IPS-20b (cell line): ENCODE data around the gene GK.
"Not testable (repeated sequence)": the region's sequence is repeated elsewhere in the genome, so short reads cannot be mapped to it uniquely, and the experiment has no call there.

Experiments
- H3K27ac ChIP-seq: one replicate; pipeline ENCODE4 v1.5.1; 2013; ENCODE audit warnings: low read length
- H3K27me3 ChIP-seq: 2 replicates; pipeline ENCODE4 v1.6.1; 2013; ENCODE audit warnings: mild to moderate bottlenecking, low read length, inconsistent platforms; ENCODE audit not compliant: insufficient read depth
- H3K36me3 ChIP-seq: 2 replicates; pipeline ENCODE4 v1.6.1; 2013; ENCODE audit warnings: low read depth, mild to moderate bottlenecking, inconsistent platforms, low read length, moderate library complexity; ENCODE audit not compliant: insufficient read depth
- H3K4me1 ChIP-seq: 2 replicates; pipeline ENCODE4 v1.6.1; 2013; ENCODE audit warnings: mild to moderate bottlenecking, control low read depth, inconsistent platforms, low read length, moderate library complexity; ENCODE audit not compliant: insufficient read depth
- H3K4me3 ChIP-seq: 2 replicates; pipeline ENCODE4 v1.5.1; 2013; ENCODE audit warnings: mild to moderate bottlenecking, low read length, inconsistent platforms
- H3K9ac ChIP-seq: 2 replicates; pipeline ENCODE4 v1.6.1; 2013; ENCODE audit warnings: low read depth, mild to moderate bottlenecking, inconsistent platforms, low read length, moderate library complexity
- H3K9me3 ChIP-seq: 2 replicates; pipeline ENCODE4 v1.6.1; 2013; ENCODE audit warnings: mild to moderate bottlenecking, low read depth, low read length, inconsistent platforms; ENCODE audit not compliant: insufficient read depth

Gene GK

DNA sequence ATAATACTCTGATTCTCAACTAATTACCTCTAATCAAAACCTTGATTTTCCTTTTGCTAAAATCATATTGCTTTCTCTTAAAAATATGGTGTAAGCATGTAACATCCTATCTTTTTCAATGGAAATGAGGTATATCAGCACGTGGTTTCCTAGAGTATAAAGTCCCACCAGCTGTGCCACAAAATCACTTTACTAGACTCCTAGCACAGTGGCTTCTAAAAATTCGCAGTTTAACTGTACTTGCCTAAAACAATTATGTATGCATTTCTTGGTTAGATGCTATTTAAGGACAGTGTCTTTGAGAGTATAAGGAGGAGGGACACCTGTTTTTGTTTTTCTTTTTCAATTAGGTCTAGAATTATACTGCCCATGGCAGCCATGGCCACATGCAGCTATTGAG is 62.8 kb downstream of the GK start:
- no peaks in the 10 kb centered on the region for H3K36me3 ChIP-seq
- no peak overlapping the region for H3K27ac ChIP-seq
- no peaks in the 10 kb centered on the region for H3K9me3 ChIP-seq
- H3K4me1 ChIP-seq: no peaks in the 10 kb centered on the region
- no peak overlapping the region for H3K4me3 ChIP-seq
- H3K9ac ChIP-seq: no peak overlapping the region
- H3K27me3 ChIP-seq: no peaks in the 10 kb centered on the region

GRCh38 chrX:30733852-30734660 is 80.8 kb downstream of the GK start:
- no peak overlapping the region for H3K27ac ChIP-seq
- no peak overlapping the region for H3K9ac ChIP-seq

GRCh38 chrX:30734782-30735181 is 81.6 kb downstream of the GK start:
- Histone ChIP-seq H3K4me3 (no peak overlapping the region), H3K4me1 (no peaks in the 10 kb centered on the region), H3K9ac (no peak overlapping the region), H3K36me3 (no peaks in the 10 kb centered on the region), H3K9me3 (no peaks in the 10 kb centered on the region), H3K27me3 (no peaks in the 10 kb centered on the region), H3K27ac (no peak overlapping the region)

More at GRCh38 chrX:30733852-30734660, 80.8 kb downstream of the GK start:
- H3K36me3 ChIP-seq: no peaks in the 10 kb centered on the region
- no peaks in the 10 kb centered on the region for H3K9me3 ChIP-seq
- H3K27me3 ChIP-seq: no peaks in the 10 kb centered on the region
- H3K4me1 ChIP-seq: no peaks in the 10 kb centered on the region
- H3K4me3 ChIP-seq: no peak overlapping the region

GRCh38 chrX:30735839-30736238 is 82.6 kb downstream of the GK start:
- Histone ChIP-seq H3K9ac (no peak overlapping the region), H3K4me3 (no peak overlapping the region), H3K36me3 (no peaks in the 10 kb centered on the region), H3K27ac (no peak overlapping the region), H3K4me1 (no peaks in the 10 kb centered on the region), H3K9me3 (no peaks in the 10 kb centered on the region), H3K27me3 (no peaks in the 10 kb centered on the region)

GRCh38 chrX:30741545-30741944 is 88.3 kb downstream of the GK start:
- no peak overlapping the region for H3K9ac ChIP-seq

DNA sequence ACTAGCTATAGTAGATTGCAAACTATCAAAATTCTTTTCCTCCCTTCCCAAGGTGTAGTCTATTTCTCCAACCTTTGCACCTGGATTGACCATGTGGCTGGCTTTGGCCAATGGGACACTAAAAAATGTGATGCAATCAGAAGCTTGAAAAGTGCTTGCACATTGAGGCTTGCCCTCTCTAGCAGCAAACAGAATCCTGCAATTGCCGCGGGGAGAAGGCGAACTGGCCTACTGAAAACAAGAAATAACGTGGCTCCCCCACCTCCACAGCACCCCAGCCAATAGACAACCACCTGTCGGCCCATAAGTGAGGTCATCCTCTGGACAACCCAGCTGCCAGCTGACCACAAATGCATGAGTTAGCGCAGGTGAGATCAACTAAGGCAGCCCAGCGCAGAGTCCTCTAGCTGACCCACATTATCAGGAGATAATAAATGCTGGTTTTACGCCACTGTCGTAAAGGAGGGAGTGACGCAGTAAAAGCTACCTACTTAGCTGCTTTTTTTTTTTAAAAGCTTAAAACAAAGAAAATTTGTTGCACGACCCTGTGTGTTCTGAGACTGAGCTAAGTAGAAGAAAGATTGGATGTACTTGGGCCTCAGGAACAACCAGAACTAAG is 95.2 kb downstream of the GK start:
- H3K27ac ChIP-seq: no peak overlapping the region
- H3K9me3 ChIP-seq: no peaks in the 10 kb centered on the region
- H3K27me3 ChIP-seq: no peaks in the 10 kb centered on the region
- no peaks in the 10 kb centered on the region for H3K4me1 ChIP-seq
- no peaks in the 10 kb centered on the region for H3K36me3 ChIP-seq
- H3K4me3 ChIP-seq: no peak overlapping the region
- no peak overlapping the region for H3K9ac ChIP-seq

More at GRCh38 chrX:30741545-30741944, 88.3 kb downstream of the GK start:
- H3K36me3 ChIP-seq: no peaks in the 10 kb centered on the region
- H3K27me3 ChIP-seq: no peaks in the 10 kb centered on the region
- no peak overlapping the region for H3K27ac ChIP-seq
- H3K9me3 ChIP-seq: no peaks in the 10 kb centered on the region
- no peaks in the 10 kb centered on the region for H3K4me1 ChIP-seq
- H3K4me3 ChIP-seq: no peak overlapping the region

DNA sequence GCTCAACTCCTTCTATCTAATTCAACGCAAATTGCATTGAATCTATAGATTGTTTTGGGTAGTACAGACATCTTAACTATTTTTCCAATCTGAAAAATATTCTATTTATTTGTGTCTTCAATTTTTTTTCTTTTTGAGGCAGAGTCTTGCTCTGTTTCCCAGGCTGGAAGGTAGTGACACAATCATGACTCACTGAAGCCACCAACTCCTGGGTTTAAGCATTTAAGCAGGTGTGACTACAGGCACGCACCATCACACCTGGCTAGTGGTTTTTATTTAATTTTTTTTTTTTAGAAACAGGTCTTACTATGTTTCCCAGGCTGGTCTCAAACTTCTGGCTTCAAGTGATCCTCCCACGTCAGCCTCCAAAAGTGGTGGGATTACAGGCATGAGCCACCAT is 98.3 kb downstream of the GK start:
- H3K9me3 ChIP-seq: no peaks in the 10 kb centered on the region
- no peaks in the 10 kb centered on the region for H3K36me3 ChIP-seq
- H3K27me3 ChIP-seq: no peaks in the 10 kb centered on the region
- no peak overlapping the region for H3K9ac ChIP-seq
- H3K27ac ChIP-seq: no peak overlapping the region
- no peak overlapping the region for H3K4me3 ChIP-seq
- H3K4me1 ChIP-seq: no peaks in the 10 kb centered on the region

DNA sequence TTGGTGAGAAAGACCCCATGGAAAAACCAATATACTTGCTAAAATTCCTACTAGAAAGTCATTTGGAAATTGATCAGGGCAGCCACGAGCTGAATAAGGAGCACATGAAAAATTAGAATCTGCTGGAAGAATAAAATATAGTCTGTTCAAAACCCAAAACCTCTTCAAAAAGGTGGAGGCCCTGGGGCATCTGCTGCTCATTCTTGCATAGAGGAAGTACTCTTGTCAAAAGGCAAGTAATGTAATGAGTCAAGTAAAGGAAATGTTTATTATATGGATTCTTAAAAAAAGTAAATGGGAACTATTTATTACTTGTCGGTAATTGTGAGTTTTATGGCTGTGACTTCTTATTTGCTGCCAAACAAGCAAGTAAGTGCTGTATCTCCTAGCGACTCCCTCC is 109.5 kb downstream of the GK start:
- no peak overlapping the region for H3K9ac ChIP-seq
- H3K9me3 ChIP-seq: no peaks in the 10 kb centered on the region
- H3K4me1 ChIP-seq: no peaks in the 10 kb centered on the region
- H3K27me3 ChIP-seq: no peaks in the 10 kb centered on the region
- H3K4me3 ChIP-seq: no peak overlapping the region
- H3K36me3 ChIP-seq: no peaks in the 10 kb centered on the region
- H3K27ac ChIP-seq: no peak overlapping the region

GRCh38 chrX:30773764-30774163 is 120.5 kb downstream of the GK start:
- not testable (repeated sequence) for H3K36me3 ChIP-seq, H3K4me3 ChIP-seq, H3K27me3 ChIP-seq, H3K27ac ChIP-seq, H3K9me3 ChIP-seq, H3K9ac ChIP-seq, H3K4me1 ChIP-seq

DNA sequence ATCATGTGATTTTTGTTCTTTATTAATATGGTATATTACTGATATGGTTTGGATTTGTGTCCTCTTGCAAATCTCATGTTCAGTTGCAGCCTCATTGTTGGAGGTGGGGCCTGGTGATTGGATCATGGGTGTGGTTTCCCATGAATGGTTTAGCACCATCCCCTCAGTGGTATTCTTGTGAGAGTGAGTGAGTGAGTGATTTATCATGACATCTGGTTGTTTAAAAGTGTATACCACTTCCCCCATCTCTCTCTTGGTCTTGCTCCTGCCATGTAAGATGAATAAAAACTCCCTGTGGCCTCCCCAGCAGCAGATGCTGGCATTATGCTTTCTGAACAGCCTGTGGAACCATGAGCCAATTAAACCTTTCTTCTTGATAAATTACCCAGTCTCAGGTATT is 124.4 kb downstream of the GK start:
- H3K36me3 ChIP-seq: no peaks in the 10 kb centered on the region
- no peak overlapping the region for H3K4me3 ChIP-seq
- no peaks in the 10 kb centered on the region for H3K27me3 ChIP-seq
- H3K27ac ChIP-seq: no peak overlapping the region
- no peak overlapping the region for H3K9ac ChIP-seq
- H3K9me3 ChIP-seq: no peaks in the 10 kb centered on the region
- H3K4me1 ChIP-seq: no peaks in the 10 kb centered on the region

DNA sequence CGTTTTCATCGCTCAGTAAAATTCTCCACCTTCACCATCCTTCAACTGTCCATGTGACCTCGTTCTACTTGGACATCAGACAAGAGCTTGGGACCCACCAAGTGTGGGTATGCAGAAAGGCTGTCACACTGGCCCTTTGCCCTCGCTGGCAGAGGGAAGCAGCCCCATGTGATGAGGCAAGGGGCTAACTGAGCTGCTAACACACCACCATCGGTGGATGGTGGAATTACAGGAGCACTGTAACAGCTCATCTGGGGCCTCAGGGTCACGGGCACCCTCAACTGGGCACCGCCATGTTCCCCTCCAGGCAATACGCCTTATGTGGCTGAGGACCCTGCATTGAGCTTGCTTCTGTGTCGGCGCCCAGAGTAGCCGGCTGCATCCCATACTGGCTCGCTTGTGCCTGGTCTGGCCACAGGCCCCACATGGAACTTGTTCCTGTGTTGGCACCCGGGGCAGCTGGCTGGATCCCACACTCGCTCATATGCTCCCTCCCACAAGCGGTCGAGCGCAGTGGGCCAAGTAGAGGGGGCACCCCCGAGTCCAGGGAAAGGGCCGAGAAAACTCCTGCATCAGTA is 126.3 kb downstream of the GK start:
- no peak overlapping the region for H3K9ac ChIP-seq
- no peaks in the 10 kb centered on the region for H3K27me3 ChIP-seq
- no peaks in the 10 kb centered on the region for H3K4me1 ChIP-seq
- no peaks in the 10 kb centered on the region for H3K9me3 ChIP-seq
- H3K36me3 ChIP-seq: no peaks in the 10 kb centered on the region
- no peak overlapping the region for H3K4me3 ChIP-seq
- H3K27ac ChIP-seq: no peak overlapping the region
